SW 1271 (cell line): ENCODE measurements around the gene LRRC8D.

Experiments used
- DNase-seq, 2 experiments: peaks; one replicate each; lab custom pipeline; 2025; lab: John Stamatoyannopoulos, UW

LRRC8D gene

DNA sequence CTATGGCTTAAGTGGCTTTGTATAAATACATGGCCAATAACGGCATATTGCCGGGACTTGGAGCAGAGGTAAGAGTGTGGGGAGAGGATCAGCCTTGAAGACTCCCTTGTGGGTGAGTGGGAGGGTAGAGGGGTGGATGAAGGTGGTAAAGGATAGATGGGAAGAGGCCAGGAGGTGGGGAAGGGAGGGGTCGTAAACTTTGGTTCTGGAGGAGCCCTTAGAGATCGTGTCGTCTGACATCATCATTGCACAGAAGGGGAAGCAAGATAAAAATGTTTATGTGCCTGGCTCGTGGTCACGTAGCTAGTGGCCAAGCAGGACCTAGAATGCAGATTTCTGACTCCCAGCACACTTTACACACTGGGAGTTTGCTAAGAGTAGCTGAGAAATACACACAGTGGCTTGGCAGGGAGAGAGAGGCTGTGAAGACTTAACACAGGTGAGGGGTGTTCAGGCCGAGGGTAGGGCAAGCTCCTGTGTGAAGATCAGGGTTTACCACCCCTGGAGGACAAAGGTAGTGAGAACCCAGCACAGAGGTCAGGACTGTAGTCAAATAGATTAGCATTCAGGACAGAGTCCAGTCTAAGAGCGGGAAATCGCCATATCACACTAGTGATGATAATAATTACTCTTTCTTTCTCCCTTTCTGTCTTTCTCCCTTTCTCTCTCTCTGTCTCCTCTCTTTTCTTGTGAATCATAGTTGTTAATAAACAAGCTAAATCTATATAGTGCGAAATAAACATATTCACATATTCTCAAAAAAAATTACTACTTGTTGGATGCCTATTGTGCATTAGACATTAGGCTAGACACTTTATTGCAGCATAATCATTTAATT lies 75.5 kb downstream of the LRRC8D start:
- no peak for DNase-seq

DNA sequence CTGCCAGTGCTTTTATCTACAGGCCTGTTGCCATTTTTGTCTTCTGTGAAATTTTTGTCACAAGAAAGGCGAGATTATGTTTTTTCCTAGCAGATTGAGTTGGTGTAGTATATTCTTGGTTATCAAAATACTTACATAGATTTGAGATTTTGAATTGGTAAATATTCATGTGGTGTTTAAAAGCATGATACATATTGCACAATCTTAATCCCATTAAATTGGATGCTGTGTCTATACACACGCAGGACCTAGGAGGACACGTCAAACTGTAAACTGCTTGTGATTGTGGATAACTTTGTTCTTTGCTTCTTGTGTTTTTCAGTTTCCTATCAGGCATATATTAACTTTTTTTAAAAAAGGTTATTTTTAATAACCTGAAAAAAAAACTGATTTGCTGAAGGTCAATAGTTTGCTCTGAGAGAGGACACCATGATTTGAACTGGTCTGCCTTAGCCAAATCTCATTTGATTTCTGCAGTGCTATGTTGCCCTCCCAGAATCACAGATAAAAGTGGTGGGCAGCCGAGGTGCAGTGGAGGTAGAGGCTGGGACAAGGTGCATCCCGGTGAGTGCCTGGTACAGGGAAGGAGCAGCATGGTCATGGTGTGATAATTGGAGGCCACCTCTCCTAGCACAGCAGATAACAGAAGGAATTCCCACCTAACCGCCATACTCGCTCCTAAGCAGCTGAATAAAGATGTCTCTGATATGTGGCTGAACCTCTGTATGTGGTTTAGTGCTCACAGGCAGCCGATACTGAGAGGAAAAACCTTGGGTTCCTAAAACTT lies 76.7 kb downstream of the LRRC8D start:
- DNase-seq = no peak

- DNase-seq = no peak
Observed at GRCh38 chr1:89898150-89898549, 77.3 kb downstream of the LRRC8D start.

DNA sequence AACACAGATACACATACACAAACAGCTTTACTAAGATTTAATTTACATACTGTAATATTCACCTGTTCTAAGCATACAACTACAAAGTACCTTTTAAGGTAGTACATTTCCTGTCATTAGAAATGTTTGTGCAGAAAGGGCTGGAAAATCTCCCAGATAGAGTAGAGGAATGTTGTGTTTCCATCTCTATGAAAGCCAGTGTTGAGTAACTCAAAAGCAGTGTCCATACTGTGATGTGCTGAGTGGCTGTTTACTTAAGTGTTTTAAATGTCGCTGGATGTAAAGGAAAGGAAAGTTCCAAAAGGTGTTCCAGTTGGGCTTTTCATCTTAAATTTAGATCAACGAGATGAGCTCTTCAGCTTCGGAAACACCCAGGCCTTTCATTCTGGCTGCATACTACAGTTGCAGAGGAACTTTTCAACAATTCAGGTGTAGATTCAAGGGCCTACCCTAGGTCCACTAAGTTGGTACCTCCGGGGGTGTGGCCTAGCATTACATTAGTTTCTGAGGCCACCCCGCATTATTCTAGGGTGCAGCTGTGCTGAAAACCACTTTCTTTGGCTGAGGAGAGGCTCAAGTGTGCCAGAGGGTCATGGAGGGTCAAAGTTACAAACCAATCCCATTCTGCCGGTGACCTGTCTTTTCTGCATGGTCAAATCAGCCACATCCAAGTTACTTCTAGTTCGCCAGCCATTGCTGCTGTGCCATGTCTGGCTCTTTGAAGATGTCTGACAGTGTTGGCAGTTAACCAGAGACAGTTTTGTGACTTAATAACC lies 78.1 kb downstream of the LRRC8D start:
- no peak for DNase-seq

DNA sequence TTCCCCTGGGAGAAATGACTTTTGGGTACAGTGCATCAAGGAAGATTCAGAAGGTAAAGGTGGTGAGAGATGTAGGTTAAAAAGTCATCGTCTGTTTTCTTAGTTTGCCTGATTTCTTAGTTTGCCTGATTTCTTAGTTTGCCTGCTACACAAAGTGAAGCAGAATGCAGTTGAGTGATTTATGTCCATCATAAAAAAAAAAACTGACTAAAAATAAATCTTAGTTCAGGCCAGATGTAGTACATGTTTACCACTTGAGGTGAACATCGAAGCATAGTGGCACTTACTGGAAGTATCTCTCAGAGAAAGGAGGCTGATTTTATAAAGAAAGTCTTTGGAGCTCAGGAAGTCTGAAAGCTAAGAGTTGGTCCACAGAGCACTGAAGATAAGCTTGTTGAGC lies 79.5 kb downstream of the LRRC8D start:
- no peak for DNase-seq

GRCh38 chr1:89900791-89901708 lies 80.2 kb downstream of the LRRC8D start:
- DNase-seq = no peak

DNA sequence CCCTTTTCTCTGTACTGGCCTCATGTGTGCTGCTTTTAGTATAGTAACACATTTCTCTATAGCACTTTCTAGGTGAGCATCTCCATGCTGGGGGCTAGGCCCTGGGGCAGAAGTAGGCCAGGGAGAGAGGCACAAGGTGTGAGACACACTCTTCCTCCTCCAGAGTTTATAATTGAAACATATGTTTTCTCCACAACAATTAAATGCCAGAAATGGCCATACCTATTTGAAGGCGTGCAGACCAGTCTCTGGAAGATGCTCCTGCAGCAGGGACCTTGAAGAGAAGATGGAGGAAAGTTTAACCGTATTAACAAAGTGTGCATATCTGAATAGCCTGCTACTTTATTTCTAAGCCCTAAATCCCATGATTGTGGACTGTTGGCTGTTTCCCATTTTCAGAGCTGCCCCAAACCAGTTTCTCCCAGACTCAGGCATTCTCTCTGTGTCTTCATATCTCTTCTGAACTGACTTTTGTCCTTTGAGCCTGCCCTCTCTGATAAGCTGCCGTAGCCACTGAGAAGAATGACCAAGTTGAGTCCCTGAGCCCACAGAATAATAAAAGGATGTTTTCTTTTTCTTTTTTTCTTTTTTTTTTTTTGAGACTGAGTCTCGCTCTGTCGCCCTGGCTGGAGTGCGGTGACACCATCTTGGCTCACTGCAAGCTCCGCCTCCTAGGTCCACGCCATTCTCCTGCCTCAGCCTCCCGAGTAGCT lies 81.3 kb downstream of the LRRC8D start:
- no peak for DNase-seq

DNA sequence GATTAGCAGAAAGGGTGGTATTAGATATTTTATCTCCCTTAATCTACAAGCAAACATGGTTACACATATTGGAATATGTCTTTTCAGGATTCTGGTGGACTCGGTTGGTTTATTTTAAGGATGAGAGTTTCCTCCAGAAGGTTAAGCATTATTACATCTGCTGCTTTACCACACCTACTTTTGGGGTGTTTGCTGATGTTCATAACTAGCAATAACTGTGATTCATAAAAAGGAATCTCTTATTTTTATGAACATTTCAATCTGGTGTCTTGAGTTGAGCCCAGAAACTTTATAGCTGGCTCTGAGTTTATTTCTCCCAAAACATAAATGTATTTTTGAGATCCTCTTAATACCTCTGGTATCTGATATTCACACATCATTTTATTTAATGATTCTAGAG lies 82.7 kb downstream of the LRRC8D start:
- no peak for DNase-seq

- DNase-seq = no peak
Observed at GRCh38 chr1:89904219-89904980, 83.6 kb downstream of the LRRC8D start.

GRCh38 chr1:89905395-89906058 lies 84.7 kb downstream of the LRRC8D start:
- no peak for DNase-seq

GRCh38 chr1:89906088-89906487 lies 85.3 kb downstream of the LRRC8D start:
- DNase-seq = no peak

DNA sequence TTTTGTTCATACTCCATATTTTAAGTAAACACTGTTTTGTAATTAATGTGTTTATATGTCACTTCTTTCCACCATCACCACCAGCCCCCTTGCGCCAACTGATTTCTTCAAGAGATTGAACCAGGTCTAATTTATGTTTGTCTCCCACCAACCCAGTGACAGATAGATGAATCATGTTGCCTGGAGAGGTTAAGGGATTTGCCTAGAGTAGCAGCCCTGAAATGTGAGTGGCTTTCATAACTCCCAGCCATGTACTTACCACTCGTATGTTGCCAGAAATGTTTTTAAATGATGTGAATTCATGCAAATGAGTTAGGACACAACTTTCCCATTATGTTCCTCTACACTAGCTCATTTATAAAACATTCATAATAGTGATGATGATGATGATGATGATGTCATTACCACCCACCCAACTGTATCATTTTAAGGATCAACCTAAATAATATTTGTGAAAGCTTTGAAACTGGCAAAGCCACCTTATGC lies 86.9 kb downstream of the LRRC8D start:
- DNase-seq = peak in 1 of 2 experiments; percentile 43

GRCh38 chr1:89908273-89908671 lies 87.4 kb downstream of the LRRC8D start:
- DNase-seq = no peak

DNA sequence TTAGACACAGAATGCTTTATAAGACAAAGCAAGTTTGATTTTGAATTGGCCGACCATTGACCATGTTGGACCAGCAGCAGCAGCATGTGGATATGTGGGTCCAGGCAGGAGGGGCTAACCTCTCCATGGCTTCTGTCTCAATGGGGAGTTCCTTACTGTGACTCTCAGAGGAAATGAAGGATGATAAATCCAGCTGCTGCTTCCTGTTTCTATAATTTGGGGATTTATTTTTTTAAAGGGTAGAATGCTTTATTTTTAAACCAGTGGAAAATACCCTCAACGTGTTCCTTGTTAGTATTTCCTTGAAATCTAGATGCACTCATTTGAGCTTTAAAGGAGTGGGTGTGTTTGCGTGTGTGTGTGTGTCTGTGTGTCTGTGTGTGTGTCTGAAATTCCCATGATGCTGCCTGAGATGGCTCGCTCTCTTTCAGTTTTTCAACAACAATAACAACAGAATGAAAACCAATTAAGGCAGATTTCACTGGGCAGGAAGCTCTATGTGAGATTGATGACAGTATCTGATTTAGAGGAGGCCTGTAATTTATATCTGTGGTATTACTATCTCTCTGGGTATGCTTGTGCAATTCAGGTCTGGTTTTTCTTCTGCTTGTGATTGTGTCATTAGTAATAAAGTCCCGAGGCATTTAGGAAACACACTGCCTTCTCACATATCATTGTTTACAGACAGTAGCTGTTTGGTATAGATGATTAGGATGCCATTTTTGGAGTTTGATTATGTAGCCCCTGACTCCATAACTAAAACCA lies 88.0 kb downstream of the LRRC8D start:
- DNase-seq = peak in 1 of 2 experiments; percentile 48

GRCh38 chr1:89910268-89910667 lies 89.4 kb downstream of the LRRC8D start:
- no peak for DNase-seq

GRCh38 chr1:89910780-89911179 lies 89.9 kb downstream of the LRRC8D start:
- DNase-seq = peak; percentile 80 to 95

GRCh38 chr1:89911191-89911991 lies 90.6 kb downstream of the LRRC8D start:
- DNase-seq = peak in 1 of 2 experiments; percentile 62

GRCh38 chr1:89912073-89912472 lies 91.2 kb downstream of the LRRC8D start:
- no peak for DNase-seq
